ENCODE results near the gene KRT2.

DNA sequence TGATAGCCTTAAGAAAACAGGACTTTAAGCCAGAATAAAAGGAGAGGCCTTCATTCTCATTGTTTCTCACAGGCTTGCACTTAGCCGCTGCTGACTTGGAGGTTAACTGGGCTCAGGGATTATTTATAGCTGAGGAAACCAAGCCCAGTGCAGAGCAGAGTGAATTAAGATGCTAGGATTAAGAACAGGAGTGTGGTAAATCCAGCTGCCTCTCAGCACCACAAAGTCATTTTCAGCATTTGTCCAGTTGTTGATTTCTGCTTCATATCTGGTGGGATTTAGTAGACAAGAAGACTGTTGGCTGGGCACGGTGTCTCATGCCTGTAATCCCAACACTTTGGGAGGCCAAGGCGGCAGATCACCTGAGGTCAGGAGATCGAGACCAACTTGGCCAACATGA is 19.4 kb downstream of the KRT2 start:
- TF ChIP-seq, protein P1, sequence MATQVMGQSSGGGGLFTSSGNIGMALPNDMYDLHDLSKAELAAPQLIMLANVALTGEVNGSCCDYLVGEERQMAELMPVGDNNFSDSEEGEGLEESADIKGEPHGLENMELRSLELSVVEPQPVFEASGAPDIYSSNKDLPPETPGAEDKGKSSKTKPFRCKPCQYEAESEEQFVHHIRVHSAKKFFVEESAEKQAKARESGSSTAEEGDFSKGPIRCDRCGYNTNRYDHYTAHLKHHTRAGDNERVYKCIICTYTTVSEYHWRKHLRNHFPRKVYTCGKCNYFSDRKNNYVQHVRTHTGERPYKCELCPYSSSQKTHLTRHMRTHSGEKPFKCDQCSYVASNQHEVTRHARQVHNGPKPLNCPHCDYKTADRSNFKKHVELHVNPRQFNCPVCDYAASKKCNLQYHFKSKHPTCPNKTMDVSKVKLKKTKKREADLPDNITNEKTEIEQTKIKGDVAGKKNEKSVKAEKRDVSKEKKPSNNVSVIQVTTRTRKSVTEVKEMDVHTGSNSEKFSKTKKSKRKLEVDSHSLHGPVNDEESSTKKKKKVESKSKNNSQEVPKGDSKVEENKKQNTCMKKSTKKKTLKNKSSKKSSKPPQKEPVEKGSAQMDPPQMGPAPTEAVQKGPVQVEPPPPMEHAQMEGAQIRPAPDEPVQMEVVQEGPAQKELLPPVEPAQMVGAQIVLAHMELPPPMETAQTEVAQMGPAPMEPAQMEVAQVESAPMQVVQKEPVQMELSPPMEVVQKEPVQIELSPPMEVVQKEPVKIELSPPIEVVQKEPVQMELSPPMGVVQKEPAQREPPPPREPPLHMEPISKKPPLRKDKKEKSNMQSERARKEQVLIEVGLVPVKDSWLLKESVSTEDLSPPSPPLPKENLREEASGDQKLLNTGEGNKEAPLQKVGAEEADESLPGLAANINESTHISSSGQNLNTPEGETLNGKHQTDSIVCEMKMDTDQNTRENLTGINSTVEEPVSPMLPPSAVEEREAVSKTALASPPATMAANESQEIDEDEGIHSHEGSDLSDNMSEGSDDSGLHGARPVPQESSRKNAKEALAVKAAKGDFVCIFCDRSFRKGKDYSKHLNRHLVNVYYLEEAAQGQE (IDR thresholded peaks at IDR 0.05; ENCODE audit: insufficient read depth in 1 of 2, low read depth in 2 of 2, low read length in 2 of 2): no peak
- TF ChIP-seq POLR2AphosphoS5 (IDR thresholded peaks at IDR 0.05; ENCODE audit: low read depth, low read length): no peak
- no peak for TF ChIP-seq SIN3A (IDR thresholded peaks at IDR 0.05; ENCODE audit: borderline replicate concordance, insufficient read depth, low read length)
